CD4-positive, CD25-positive, alpha-beta regulatory T cell (primary cell): ENCODE measurements around the gene MAP2K3. TPM values are rescaled to one million over a fixed set of nuclear protein-coding genes. Genes with fewer than 3 reads are reported as not detected.
A peak's percentile ranks its signal among the peaks of the same experiment; 100 is the strongest.
"Not testable (repeated sequence)": the region's sequence is repeated elsewhere in the genome, so short reads cannot be mapped to it uniquely, and the experiment has no call there.

ENCODE experiments used
- ATAC-seq, 2 donors: fragments of 150-1000 bp; cut with Tn5 transposase; one replicate each; pipeline ENCODE4 v1.10.0; 2021; ENCODE audit warnings: low read depth in 2 of 2, moderate number of reproducible peaks in 2 of 2, moderate library complexity in 1 of 2
- DNase-seq, 3 donors: peaks; one replicate each; pipeline versions ENCODE4 v3.0.0 to v3.0.0-alpha.2; 2012 to 2022; ENCODE audit warnings: mixed read lengths in 1 of 3
- H3K27ac ChIP-seq: one replicate; pipeline ENCODE4 v1.7.0; 2013; ENCODE audit warnings: mild to moderate bottlenecking, low read length; ENCODE audit not compliant: insufficient read depth, poor library complexity, severe bottlenecking
- H3K27me3 ChIP-seq: one replicate; pipeline ENCODE4 v1.7.0; 2013; ENCODE audit warnings: low read length; ENCODE audit not compliant: control insufficient read depth, insufficient read depth
- H3K36me3 ChIP-seq: one replicate; pipeline ENCODE4 v1.7.0; 2013; ENCODE audit warnings: mild to moderate bottlenecking, low read length, moderate library complexity; ENCODE audit not compliant: control insufficient read depth, insufficient read depth
- H3K4me1 ChIP-seq: 2 replicates; pipeline ENCODE4 v1.7.0; 2013; ENCODE audit warnings: mild to moderate bottlenecking, low read length; ENCODE audit not compliant: insufficient read depth, control insufficient read depth, poor library complexity, severe bottlenecking
- H3K4me3 ChIP-seq: one replicate; pipeline ENCODE4 v1.7.0; 2013; ENCODE audit warnings: low read depth, mild to moderate bottlenecking, low read length, moderate library complexity
- H3K9me3 ChIP-seq, 2 experiments: 1 replicate in 1 of 2; 2 replicates in 1 of 2; pipeline ENCODE4 v1.7.0; 2013; ENCODE audit warnings: low read length in 2 of 2, mild to moderate bottlenecking in 1 of 2, moderate library complexity in 1 of 2; ENCODE audit not compliant: control insufficient read depth in 2 of 2
- H3K27ac Mint-ChIP-seq, 3 donors: one replicate each; pipeline ENCODE4 v1.8.0; 2020 to 2022; ENCODE audit warnings: mild to moderate bottlenecking in 3 of 3, mixed read lengths in 3 of 3, moderate library complexity in 2 of 3
- H3K27me3 Mint-ChIP-seq: one replicate; pipeline ENCODE4 v1.8.0; 2022; ENCODE audit warnings: mild to moderate bottlenecking, mixed read lengths
- H3K36me3 Mint-ChIP-seq: one replicate; pipeline ENCODE4 v1.8.0; 2020; ENCODE audit warnings: mixed read lengths
- H3K4me1 Mint-ChIP-seq, 4 donors: one replicate each; pipeline ENCODE4 v1.8.0; 2020 to 2022; ENCODE audit warnings: mixed read lengths in 4 of 4, mild to moderate bottlenecking in 1 of 4
- H3K4me3 Mint-ChIP-seq, 4 donors: one replicate each; pipeline ENCODE4 v1.8.0; 2020 to 2022; ENCODE audit warnings: mild to moderate bottlenecking in 4 of 4, mixed read lengths in 4 of 4, moderate library complexity in 3 of 4
- H3K9me3 Mint-ChIP-seq, 7 donors: one replicate each; pipeline ENCODE4 v1.8.0; 2020 to 2022; ENCODE audit warnings: mixed read lengths in 7 of 7, mild to moderate bottlenecking in 3 of 7, moderate library complexity in 2 of 7
- polyA plus RNA-seq, 4 donors: library from polyadenylated mRNA; unstranded; fragments of 300-500 nt; fragmentation: Illumina TruSeq; gene quantifications; one replicate each; pipeline ENCODE4 v1.2.3, GENCODE V29; 2021
- total RNA-seq: library from RNA; stranded (reverse); gene quantifications from one replicate; pipeline ENCODE4 v1.2.3, GENCODE V29; 2022

Gene MAP2K3
- total and polyA plus RNA-seq, 5 donors from 2014 or later: 63.4 to 71.9 (median 70.6) TPM

- H3K27me3 Mint-ChIP-seq, H3K9me3 ChIP-seq, ATAC-seq, H3K4me1 Mint-ChIP-seq, H3K27me3 ChIP-seq, H3K27ac ChIP-seq, H3K27ac Mint-ChIP-seq, H3K4me3 ChIP-seq, H3K4me3 Mint-ChIP-seq, H3K4me1 ChIP-seq, DNase-seq: not testable (repeated sequence)
- H3K36me3 Mint-ChIP-seq: peaks cover 34% of the 10 kb centered on the region
- peaks cover 0 to 12% (median 3%) of the 10 kb centered on the region in 7 donors for H3K9me3 Mint-ChIP-seq
- H3K36me3 ChIP-seq: peaks cover 55% of the 10 kb centered on the region
Observed at GRCh38 chr17:21306611-21307272, 22.2 kb downstream of the MAP2K3 start.

- H3K36me3 ChIP-seq: peaks cover 51% of the 10 kb centered on the region
- not testable (repeated sequence) for H3K27ac ChIP-seq, H3K9me3 ChIP-seq, DNase-seq, H3K27me3 ChIP-seq, H3K4me1 ChIP-seq, H3K4me3 ChIP-seq, H3K27me3 Mint-ChIP-seq, H3K4me3 Mint-ChIP-seq, ATAC-seq, H3K27ac Mint-ChIP-seq, H3K4me1 Mint-ChIP-seq
- Mint-ChIP-seq H3K9me3 (peaks cover 0 to 12% (median 3%) of the 10 kb centered on the region in 7 donors), H3K36me3 (peaks cover 34% of the 10 kb centered on the region)
Observed at GRCh38 chr17:21307273-21307625, 22.7 kb downstream of the MAP2K3 start.

GRCh38 chr17:21308931-21309381 is 24.4 kb downstream of the MAP2K3 start:
- H3K4me1 Mint-ChIP-seq, H3K27ac ChIP-seq, H3K4me3 ChIP-seq, H3K27me3 ChIP-seq, H3K9me3 Mint-ChIP-seq, H3K9me3 ChIP-seq, H3K27me3 Mint-ChIP-seq, DNase-seq, H3K4me3 Mint-ChIP-seq, H3K4me1 ChIP-seq, ATAC-seq: not testable (repeated sequence)
- H3K36me3 ChIP-seq: peaks cover 34% of the 10 kb centered on the region
- Mint-ChIP-seq H3K27ac (peak overlapping the region in 1 of 3 donors; percentile 63), H3K36me3 (peaks cover 25% of the 10 kb centered on the region)

GRCh38 chr17:21310061-21310765 is 25.7 kb downstream of the MAP2K3 start:
- not testable (repeated sequence) for H3K4me1 Mint-ChIP-seq, H3K27me3 Mint-ChIP-seq, H3K9me3 Mint-ChIP-seq, H3K27me3 ChIP-seq, ATAC-seq, H3K9me3 ChIP-seq, H3K27ac ChIP-seq, H3K4me3 ChIP-seq, H3K4me1 ChIP-seq, DNase-seq, H3K4me3 Mint-ChIP-seq
- H3K36me3 ChIP-seq: peaks cover 25% of the 10 kb centered on the region
- Mint-ChIP-seq H3K36me3 (peaks cover 25% of the 10 kb centered on the region), H3K27ac (peak overlapping the region in 1 of 3 donors; percentile 74)

GRCh38 chr17:21310766-21311602 is 26.5 kb downstream of the MAP2K3 start:
- ATAC-seq, H3K9me3 Mint-ChIP-seq, H3K4me3 Mint-ChIP-seq, H3K4me3 ChIP-seq, H3K4me1 ChIP-seq, H3K9me3 ChIP-seq, H3K4me1 Mint-ChIP-seq, H3K27ac ChIP-seq, H3K27me3 Mint-ChIP-seq, H3K27me3 ChIP-seq, DNase-seq: not testable (repeated sequence)
- H3K36me3 ChIP-seq: peaks cover 22% of the 10 kb centered on the region
- H3K36me3 Mint-ChIP-seq: peaks cover 21% of the 10 kb centered on the region
- H3K27ac Mint-ChIP-seq: peak overlapping the region in 1 of 3 donors; percentile 32

- no peak overlapping the region for H3K4me3 ChIP-seq
- no peak overlapping the region for H3K4me3 Mint-ChIP-seq
- H3K27ac ChIP-seq: no peak overlapping the region
- ATAC-seq (no peak), DNase-seq (no peak)
- H3K9me3 Mint-ChIP-seq: peaks cover 0 to 5% (median 0%) of the 10 kb centered on the region in 7 donors
- H3K36me3 ChIP-seq: peaks cover 15% of the 10 kb centered on the region
- H3K9me3 ChIP-seq: no peaks in the 10 kb centered on the region
- H3K27me3 Mint-ChIP-seq: no peaks in the 10 kb centered on the region
- no peaks in the 10 kb centered on the region for H3K4me1 Mint-ChIP-seq
- H3K4me1 ChIP-seq: no peaks in the 10 kb centered on the region
- H3K36me3 Mint-ChIP-seq: peaks cover 18% of the 10 kb centered on the region
- peak overlapping the region in 1 of 3 donors; percentile 46 for H3K27ac Mint-ChIP-seq
- H3K27me3 ChIP-seq: no peaks in the 10 kb centered on the region
Observed at GRCh38 chr17:21313320-21313719, 28.8 kb downstream of the MAP2K3 start.

GRCh38 chr17:21313761-21314160 is 29.2 kb downstream of the MAP2K3 start:
- H3K36me3 Mint-ChIP-seq: peaks cover 15% of the 10 kb centered on the region
- not testable (repeated sequence) for H3K27me3 Mint-ChIP-seq, H3K27ac Mint-ChIP-seq, H3K4me1 Mint-ChIP-seq, H3K9me3 Mint-ChIP-seq, H3K4me3 ChIP-seq, H3K27me3 ChIP-seq, H3K4me3 Mint-ChIP-seq, H3K4me1 ChIP-seq, DNase-seq, H3K9me3 ChIP-seq, H3K27ac ChIP-seq, ATAC-seq
- peaks cover 11% of the 10 kb centered on the region for H3K36me3 ChIP-seq
